Colon (tissue), 2 donors: ENCODE results near the gene STRIP2.
"Not testable (repeated sequence)": the region's sequence is repeated elsewhere in the genome, so short reads cannot be mapped to it uniquely, and the experiment has no call there.

ENCODE experiments used
- FAIRE-seq: peaks from 2 replicates; lab custom pipeline; 2012; peaks lifted over from hg19 to GRCh38; lab: Jason Lieb, UNC
- donor health status: control.
- donor health status: control.

Gene STRIP2

GRCh38 chr7:129423700-129424410 is 10.4 kb upstream of the STRIP2 start:
- no peak for FAIRE-seq

- no peak for FAIRE-seq
These were observed 7.8 kb upstream of the STRIP2 start for GRCh38 chr7:129426482-129426881.

- no peak for FAIRE-seq
These were observed 6.6 kb upstream of the STRIP2 start for GRCh38 chr7:129427526-129428045.

GRCh38 chr7:129431911-129432643 is 2.2 kb upstream of the STRIP2 start:
- no peak for FAIRE-seq

- no peak for FAIRE-seq
These were observed 565 bp downstream of the STRIP2 start for GRCh38 chr7:129434675-129435318.

- FAIRE-seq, result no peak
These were observed 1.2 kb downstream of the STRIP2 start for GRCh38 chr7:129435414-129435829.

- FAIRE-seq, result no peak
These were observed 2.2 kb downstream of the STRIP2 start for GRCh38 chr7:129436335-129436923.

- no peak for FAIRE-seq
These were observed 3.0 kb downstream of the STRIP2 start for GRCh38 chr7:129437190-129437589.

GRCh38 chr7:129438281-129438838 is 4.1 kb downstream of the STRIP2 start:
- FAIRE-seq, result no peak

GRCh38 chr7:129438839-129439651 is 4.8 kb downstream of the STRIP2 start:
- no peak for FAIRE-seq

GRCh38 chr7:129439963-129440625 is 5.9 kb downstream of the STRIP2 start:
- FAIRE-seq, result no peak

GRCh38 chr7:129443612-129444011 is 9.4 kb downstream of the STRIP2 start:
- FAIRE-seq, result no peak

- FAIRE-seq, result not testable (repeated sequence)
These were observed 10.5 kb downstream of the STRIP2 start for GRCh38 chr7:129444776-129445175.

- not testable (repeated sequence) for FAIRE-seq
These were observed 12.7 kb downstream of the STRIP2 start for GRCh38 chr7:129446925-129447324.

- FAIRE-seq, result not testable (repeated sequence)
These were observed 13.2 kb downstream of the STRIP2 start for GRCh38 chr7:129447445-129447844.

GRCh38 chr7:129448608-129449007 is 14.4 kb downstream of the STRIP2 start:
- FAIRE-seq, result not testable (repeated sequence)

GRCh38 chr7:129450295-129450694 is 16.1 kb downstream of the STRIP2 start:
- FAIRE-seq, result no peak

- no peak for FAIRE-seq
These were observed 18.5 kb downstream of the STRIP2 start for GRCh38 chr7:129452589-129453231.

GRCh38 chr7:129453510-129454248 is 19.4 kb downstream of the STRIP2 start:
- no peak for FAIRE-seq

- no peak for FAIRE-seq
These were observed 20.0 kb downstream of the STRIP2 start for GRCh38 chr7:129454249-129454551.
